ENCODE results near the gene C22orf15.

DNA sequence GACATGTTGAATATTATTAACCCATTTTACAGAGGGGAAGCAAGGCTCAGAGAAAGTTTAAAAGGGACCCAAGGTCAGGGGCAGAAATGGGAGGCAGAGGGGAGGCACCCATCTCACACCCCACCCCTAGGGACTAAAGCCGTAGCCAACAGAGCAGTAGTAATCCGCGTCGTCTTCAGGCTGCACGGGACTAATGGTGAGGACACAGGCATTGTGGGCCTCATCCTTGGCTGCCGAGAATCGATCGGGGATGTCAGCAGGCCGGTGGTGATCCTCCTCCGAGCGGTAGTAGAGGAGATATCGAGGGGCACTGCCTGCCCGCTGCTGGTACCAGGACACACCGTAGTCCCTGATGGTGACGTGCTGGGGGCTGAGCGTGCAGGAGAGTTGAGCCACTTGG, 10.0 kb upstream of the C22orf15 start:
- TF ChIP-seq POLR2A (IDR thresholded peaks at IDR 0.05) = no peak
- TF ChIP-seq CTCF (IDR thresholded peaks at IDR 0.05) = no peak
